GM13976 (cell line): ENCODE results near the gene GRIK2.

Source experiments
- DNase-seq: peaks from one replicate; pipeline ENCODE4 v3.0.0; 2012; ENCODE audit warnings: low spot score
- in situ Hi-C: fragments of 300-500 bp; cut with MboI; formaldehyde crosslinking; loops from one replicate; pipeline ENCODE4 v1.12.0; 2022; ENCODE audit warnings: low sequenced_read_pairs, mixed read lengths, inconsistent platforms; ENCODE audit not compliant: unreplicated experiment
- TF ChIP-seq, protein P1 (sequence below): IDR thresholded peaks from 2 replicates; pipeline ENCODE4 v1.5.1; 2012; ENCODE audit warnings: borderline replicate concordance, mild to moderate bottlenecking; ENCODE audit not compliant: insufficient read depth; ENCODE audit errors: extremely low read depth, missing control alignments, control extremely low read depth

Gene GRIK2

DNA sequence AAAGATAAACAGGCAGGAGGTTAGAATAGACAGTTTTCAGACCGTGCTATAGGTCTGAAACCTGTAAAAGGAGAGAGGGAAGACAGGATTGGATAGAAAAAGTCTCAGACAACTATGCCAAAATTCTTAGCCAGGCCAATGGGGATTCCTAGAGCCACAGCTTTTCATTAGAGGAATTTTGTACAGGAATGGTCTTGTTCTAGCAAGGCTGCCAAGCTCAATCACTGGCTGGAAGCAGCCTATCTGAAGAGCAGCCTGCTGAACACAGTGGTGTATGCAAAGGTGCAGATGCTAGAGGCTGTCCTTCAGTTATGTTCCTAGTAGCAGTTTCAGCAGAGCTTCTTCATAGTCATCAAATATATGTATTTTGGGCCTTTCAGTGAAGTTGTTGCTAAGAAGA lies 313.1 kb downstream of the GRIK2 start:
- in situ Hi-C loops: no loop called here
- TF ChIP-seq, protein P1, sequence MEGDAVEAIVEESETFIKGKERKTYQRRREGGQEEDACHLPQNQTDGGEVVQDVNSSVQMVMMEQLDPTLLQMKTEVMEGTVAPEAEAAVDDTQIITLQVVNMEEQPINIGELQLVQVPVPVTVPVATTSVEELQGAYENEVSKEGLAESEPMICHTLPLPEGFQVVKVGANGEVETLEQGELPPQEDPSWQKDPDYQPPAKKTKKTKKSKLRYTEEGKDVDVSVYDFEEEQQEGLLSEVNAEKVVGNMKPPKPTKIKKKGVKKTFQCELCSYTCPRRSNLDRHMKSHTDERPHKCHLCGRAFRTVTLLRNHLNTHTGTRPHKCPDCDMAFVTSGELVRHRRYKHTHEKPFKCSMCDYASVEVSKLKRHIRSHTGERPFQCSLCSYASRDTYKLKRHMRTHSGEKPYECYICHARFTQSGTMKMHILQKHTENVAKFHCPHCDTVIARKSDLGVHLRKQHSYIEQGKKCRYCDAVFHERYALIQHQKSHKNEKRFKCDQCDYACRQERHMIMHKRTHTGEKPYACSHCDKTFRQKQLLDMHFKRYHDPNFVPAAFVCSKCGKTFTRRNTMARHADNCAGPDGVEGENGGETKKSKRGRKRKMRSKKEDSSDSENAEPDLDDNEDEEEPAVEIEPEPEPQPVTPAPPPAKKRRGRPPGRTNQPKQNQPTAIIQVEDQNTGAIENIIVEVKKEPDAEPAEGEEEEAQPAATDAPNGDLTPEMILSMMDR: no peak

DNA sequence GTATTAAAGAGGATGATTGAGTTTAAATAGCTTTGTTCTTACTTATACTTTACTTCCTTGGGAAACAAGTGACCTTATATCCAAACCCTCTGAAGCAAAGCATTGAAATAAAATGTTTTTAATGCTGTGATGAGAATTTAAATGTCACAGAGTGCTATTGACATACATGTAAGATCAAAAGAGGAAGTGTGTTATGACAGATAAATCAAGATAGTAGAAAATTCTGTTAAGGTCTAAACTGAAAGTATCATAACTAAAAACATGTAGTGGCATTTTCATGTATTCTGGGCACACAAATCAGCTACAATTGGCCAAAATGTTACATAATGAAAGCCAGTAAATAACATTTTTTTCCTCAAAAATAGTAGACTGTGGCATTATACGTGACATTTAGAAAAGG lies 318.0 kb downstream of the GRIK2 start:
- TF ChIP-seq, protein P1: no peak
- in situ Hi-C loops: no loop called here
- no peak for DNase-seq

More for the DNA sequence above, 313.1 kb downstream of the GRIK2 start:
- DNase-seq: no peak

DNA sequence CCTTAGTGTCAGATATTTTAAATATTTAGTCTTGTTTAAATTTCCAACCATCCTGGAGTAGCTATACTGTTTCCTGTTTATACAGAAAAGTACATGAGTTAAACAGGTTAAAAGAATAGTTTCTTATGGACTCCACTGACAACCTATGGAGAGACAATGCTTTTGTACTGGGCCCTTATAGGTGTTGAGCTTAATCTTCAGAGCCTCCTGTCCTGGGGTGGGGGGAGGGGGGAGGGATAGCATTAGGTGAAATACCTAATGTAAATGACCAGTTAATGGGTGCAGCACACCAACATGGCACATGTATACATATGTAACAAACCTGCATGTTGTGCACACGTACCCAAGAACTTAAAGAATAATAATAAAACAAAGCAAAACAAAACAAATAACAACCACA lies 322.9 kb downstream of the GRIK2 start:
- DNase-seq: no peak
- TF ChIP-seq, protein P1: no peak
- in situ Hi-C loops: no loop called here

DNA sequence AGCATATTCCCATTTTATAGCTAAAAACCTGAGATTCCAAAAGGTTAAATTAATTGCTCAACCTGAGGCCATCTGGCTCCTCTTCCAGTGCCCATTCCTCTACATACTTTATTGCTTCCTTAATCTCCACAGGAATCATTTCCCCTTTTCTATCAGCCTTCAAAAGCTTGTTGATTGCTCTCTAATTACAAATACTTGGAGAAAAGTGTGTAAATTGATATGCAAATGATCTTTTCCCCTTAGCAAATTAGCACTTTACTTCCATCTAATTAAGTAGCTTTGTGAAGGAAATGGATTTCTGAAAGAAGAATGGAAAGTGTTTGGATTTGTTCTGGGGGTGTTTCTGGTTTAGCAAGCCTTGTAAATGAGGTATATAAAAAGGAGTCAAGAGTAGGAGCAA lies 323.3 kb downstream of the GRIK2 start:
- TF ChIP-seq, protein P1: no peak
- in situ Hi-C loops: no loop called here
- DNase-seq: no peak

DNA sequence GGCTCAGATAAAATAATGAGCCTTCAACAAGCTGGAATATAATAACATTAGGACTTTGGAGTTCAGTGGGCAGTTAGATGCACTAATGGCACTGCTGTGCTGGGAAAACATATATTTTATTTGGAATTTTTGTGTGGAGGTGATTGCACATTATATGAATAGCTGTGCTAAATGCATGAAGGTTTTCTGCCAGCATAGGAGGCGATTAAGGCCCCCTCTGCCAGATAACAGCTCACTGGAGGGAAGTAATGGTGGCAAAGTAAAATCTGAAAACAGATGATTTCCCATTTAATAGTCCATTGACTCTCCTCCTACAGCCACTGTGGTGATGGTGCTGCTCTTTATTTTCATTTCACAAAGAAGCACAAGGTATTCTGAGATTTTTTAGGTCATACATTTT lies 326.0 kb downstream of the GRIK2 start:
- in situ Hi-C loops: no loop called here

DNA sequence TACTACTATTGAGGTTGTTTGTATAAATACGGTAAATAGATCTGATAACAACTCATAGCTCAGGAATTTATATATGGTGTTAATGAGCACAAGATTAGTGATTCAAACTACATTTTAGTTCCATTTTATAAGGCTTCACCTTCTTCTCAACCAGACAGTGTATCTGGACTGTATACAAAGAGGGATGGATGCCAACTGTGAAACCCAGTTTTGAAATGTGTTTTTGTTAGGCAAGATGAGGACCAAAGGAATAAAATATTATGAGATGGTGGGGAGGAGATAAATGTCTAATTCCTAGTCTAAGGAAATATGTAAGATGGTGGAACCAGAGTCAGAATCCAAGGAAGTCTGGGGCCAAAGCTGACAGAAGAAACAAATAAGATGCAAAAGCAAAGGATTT lies 329.0 kb downstream of the GRIK2 start:
- in situ Hi-C loops: no loop called here
- no peak for DNase-seq
- TF ChIP-seq, protein P1: no peak

More for the DNA sequence above, 326.0 kb downstream of the GRIK2 start:
- DNase-seq: no peak
- TF ChIP-seq, protein P1: no peak

DNA sequence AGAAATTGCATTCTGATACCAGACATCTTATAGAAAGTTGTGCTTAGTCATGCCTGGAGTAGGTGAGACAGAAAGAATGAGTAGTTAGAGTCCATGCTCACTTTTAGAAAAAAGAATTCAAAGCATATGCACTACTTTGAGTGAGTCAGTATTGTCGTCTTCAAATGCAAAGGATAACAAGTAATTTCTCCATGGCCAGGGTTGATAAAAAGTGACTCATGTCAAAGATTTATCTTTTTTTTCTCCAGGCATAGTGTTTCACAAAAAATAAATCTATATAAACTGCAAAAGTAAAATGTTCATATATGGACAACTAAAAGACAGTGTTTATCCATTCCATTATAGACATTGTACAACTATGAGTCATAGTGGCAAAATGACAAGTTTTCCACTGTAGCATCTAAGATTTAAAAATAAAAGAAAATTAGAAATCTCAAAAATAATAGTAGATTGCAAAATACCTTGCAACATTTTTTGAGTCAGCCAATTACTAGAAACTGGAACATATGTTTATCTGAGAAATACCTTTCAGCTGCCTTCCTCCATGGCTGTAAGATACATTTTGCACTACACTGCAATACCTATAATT lies 329.6 kb downstream of the GRIK2 start:
- DNase-seq: no peak

More for the DNA sequence above, 329.6 kb downstream of the GRIK2 start:
- in situ Hi-C loops: no loop called here
- TF ChIP-seq, protein P1: no peak
